GM12872 (cell line): ENCODE data around the gene TNFSF13.
A peak's percentile ranks its signal among the peaks of the same experiment; 100 is the strongest.

Experiments
- CTCF ChIP-seq: IDR thresholded peaks from 3 replicates; pipeline ENCODE4 v1.5.1; 2011; ENCODE audit warnings: low read depth, mild to moderate bottlenecking, low read length, moderate library complexity; ENCODE audit not compliant: insufficient read depth

Gene TNFSF13

GRCh38 chr17:7583253-7584109 lies 24.9 kb downstream of the TNFSF13 start, which contains the start of gene MPDU1:
TSS of gene MPDU1 (plus strand) at chr17:7583852. CDS start at chr17:7583863, 11 bp downstream.
- no peak for TF ChIP-seq CTCF

GRCh38 chr17:7586673-7587419 lies 28.3 kb downstream of the TNFSF13 start:
- peak; percentile 69 for TF ChIP-seq CTCF

GRCh38 chr17:7587420-7588151 lies 29.0 kb downstream of the TNFSF13 start:
- TF ChIP-seq CTCF = no peak

- no peak for TF ChIP-seq CTCF
Measured at GRCh38 chr17:7588553-7589203, 30.1 kb downstream of the TNFSF13 start.

- peak; percentile 91 for TF ChIP-seq CTCF
Measured at GRCh38 chr17:7589204-7589868, 30.8 kb downstream of the TNFSF13 start.

- TF ChIP-seq CTCF = no peak
Measured at GRCh38 chr17:7589891-7590691, 31.5 kb downstream of the TNFSF13 start, which contains the start of gene SOX15. TSS of gene SOX15 (minus strand) at chr17:7590094. CDS start at chr17:7589676, 418 bp downstream.
